ENCODE data around the gene SLCO4A1.

Gene SLCO4A1

GRCh38 chr20:62711703-62712101, 69.4 kb downstream of the SLCO4A1 start:
- Histone ChIP-seq H3K9me3 (ENCODE audit: control insufficient read depth in 5 of 5, low read length in 5 of 5) (peaks cover 0 to 7% (median 0%) of the 10 kb centered on the region in 5 donors), H3K36me3 (ENCODE audit: control insufficient read depth in 5 of 5, insufficient read depth in 5 of 5, low read length in 5 of 5) (no peaks in the 10 kb centered on the region), H3K27ac (ENCODE audit: low read depth, low read length) (no peak overlapping the region), H3K4me1 (ENCODE audit: control insufficient read depth in 5 of 5, insufficient read depth in 5 of 5, low read length in 5 of 5) (peaks cover 0 to 2% (median 0%) of the 10 kb centered on the region in 5 donors), H3K27me3 (ENCODE audit: control insufficient read depth in 5 of 5, insufficient read depth in 4 of 5, low read length in 5 of 5) (peaks cover 18 to 60% (median 49%) of the 10 kb centered on the region in 5 donors), H3K9ac (ENCODE audit: low read length in 5 of 5) (no peak overlapping the region), H3K4me3 (ENCODE audit: low read depth in 1 of 5, low read length in 5 of 5) (no peak overlapping the region)

- H3K27me3 ChIP-seq (ENCODE audit: control insufficient read depth in 5 of 5, insufficient read depth in 4 of 5, low read length in 5 of 5), result peaks cover 25 to 64% (median 53%) of the 10 kb centered on the region in 5 donors
These were observed 70.3 kb downstream of the SLCO4A1 start for GRCh38 chr20:62712606-62713005.

GRCh38 chr20:62714006-62714405, 71.7 kb downstream of the SLCO4A1 start:
- no peak overlapping the region for H3K27ac ChIP-seq (ENCODE audit: low read depth, low read length)
- H3K27me3 ChIP-seq (ENCODE audit: control insufficient read depth in 5 of 5, insufficient read depth in 4 of 5, low read length in 5 of 5), result peaks cover 24 to 63% (median 51%) of the 10 kb centered on the region in 5 donors
- H3K9me3 ChIP-seq (ENCODE audit: control insufficient read depth in 5 of 5, low read length in 5 of 5), result peaks cover 0 to 7% (median 0%) of the 10 kb centered on the region in 5 donors
- no peaks in the 10 kb centered on the region for H3K36me3 ChIP-seq (ENCODE audit: control insufficient read depth in 5 of 5, insufficient read depth in 5 of 5, low read length in 5 of 5)
- H3K9ac ChIP-seq (ENCODE audit: low read length in 5 of 5), result no peak overlapping the region
- H3K4me1 ChIP-seq (ENCODE audit: control insufficient read depth in 5 of 5, insufficient read depth in 5 of 5, low read length in 5 of 5), result no peaks in the 10 kb centered on the region
- H3K4me3 ChIP-seq (ENCODE audit: low read depth in 1 of 5, low read length in 5 of 5), result no peak overlapping the region

More at GRCh38 chr20:62712606-62713005, 70.3 kb downstream of the SLCO4A1 start:
- Histone ChIP-seq H3K9me3 (ENCODE audit: control insufficient read depth in 5 of 5, low read length in 5 of 5) (peaks cover 0 to 7% (median 0%) of the 10 kb centered on the region in 5 donors), H3K36me3 (ENCODE audit: control insufficient read depth in 5 of 5, insufficient read depth in 5 of 5, low read length in 5 of 5) (no peaks in the 10 kb centered on the region), H3K4me3 (ENCODE audit: low read depth in 1 of 5, low read length in 5 of 5) (no peak overlapping the region), H3K9ac (ENCODE audit: low read length in 5 of 5) (no peak overlapping the region), H3K4me1 (ENCODE audit: control insufficient read depth in 5 of 5, insufficient read depth in 5 of 5, low read length in 5 of 5) (peaks cover 0 to 2% (median 0%) of the 10 kb centered on the region in 5 donors), H3K27ac (ENCODE audit: low read depth, low read length) (no peak overlapping the region)

- peaks cover 23 to 55% (median 43%) of the 10 kb centered on the region in 5 donors for H3K27me3 ChIP-seq (ENCODE audit: control insufficient read depth in 5 of 5, insufficient read depth in 4 of 5, low read length in 5 of 5)
- peaks cover 0 to 7% (median 0%) of the 10 kb centered on the region in 5 donors for H3K9me3 ChIP-seq (ENCODE audit: control insufficient read depth in 5 of 5, low read length in 5 of 5)
- H3K9ac ChIP-seq (ENCODE audit: low read length in 5 of 5), result no peak overlapping the region
- H3K36me3 ChIP-seq (ENCODE audit: control insufficient read depth in 5 of 5, insufficient read depth in 5 of 5, low read length in 5 of 5), result no peaks in the 10 kb centered on the region
- no peak overlapping the region for H3K4me3 ChIP-seq (ENCODE audit: low read depth in 1 of 5, low read length in 5 of 5)
- H3K4me1 ChIP-seq (ENCODE audit: control insufficient read depth in 5 of 5, insufficient read depth in 5 of 5, low read length in 5 of 5), result no peaks in the 10 kb centered on the region
- no peak overlapping the region for H3K27ac ChIP-seq (ENCODE audit: low read depth, low read length)
These were observed 72.5 kb downstream of the SLCO4A1 start for GRCh38 chr20:62714799-62715198.

- H3K4me1 ChIP-seq (ENCODE audit: control insufficient read depth in 5 of 5, insufficient read depth in 5 of 5, low read length in 5 of 5), result no peaks in the 10 kb centered on the region
- no peaks in the 10 kb centered on the region for H3K36me3 ChIP-seq (ENCODE audit: control insufficient read depth in 5 of 5, insufficient read depth in 5 of 5, low read length in 5 of 5)
- H3K9ac ChIP-seq (ENCODE audit: low read length in 5 of 5), result no peak overlapping the region
- peaks cover 19 to 51% (median 39%) of the 10 kb centered on the region in 5 donors for H3K27me3 ChIP-seq (ENCODE audit: control insufficient read depth in 5 of 5, insufficient read depth in 4 of 5, low read length in 5 of 5)
- no peak overlapping the region for H3K4me3 ChIP-seq (ENCODE audit: low read depth in 1 of 5, low read length in 5 of 5)
- H3K27ac ChIP-seq (ENCODE audit: low read depth, low read length), result no peak overlapping the region
- peaks cover 0 to 9% (median 0%) of the 10 kb centered on the region in 5 donors for H3K9me3 ChIP-seq (ENCODE audit: control insufficient read depth in 5 of 5, low read length in 5 of 5)
These were observed 72.9 kb downstream of the SLCO4A1 start for GRCh38 chr20:62715201-62715600.

- no peak overlapping the region for H3K27ac ChIP-seq (ENCODE audit: low read depth, low read length)
These were observed 74.1 kb downstream of the SLCO4A1 start for GRCh38 chr20:62716198-62716940.

GRCh38 chr20:62716941-62717310, 74.6 kb downstream of the SLCO4A1 start:
- Histone ChIP-seq H3K4me1 (ENCODE audit: control insufficient read depth in 5 of 5, insufficient read depth in 5 of 5, low read length in 5 of 5) (no peaks in the 10 kb centered on the region), H3K27me3 (ENCODE audit: control insufficient read depth in 5 of 5, insufficient read depth in 4 of 5, low read length in 5 of 5) (peaks cover 16 to 37% (median 27%) of the 10 kb centered on the region in 5 donors), H3K36me3 (ENCODE audit: control insufficient read depth in 5 of 5, insufficient read depth in 5 of 5, low read length in 5 of 5) (no peaks in the 10 kb centered on the region), H3K4me3 (ENCODE audit: low read depth in 1 of 5, low read length in 5 of 5) (no peak overlapping the region), H3K9me3 (ENCODE audit: control insufficient read depth in 5 of 5, low read length in 5 of 5) (peaks cover 0 to 16% (median 11%) of the 10 kb centered on the region in 5 donors), H3K9ac (ENCODE audit: low read length in 5 of 5) (no peak overlapping the region), H3K27ac (ENCODE audit: low read depth, low read length) (no peak overlapping the region)

More at GRCh38 chr20:62716198-62716940, 74.1 kb downstream of the SLCO4A1 start:
- Histone ChIP-seq H3K9ac (ENCODE audit: low read length in 5 of 5) (no peak overlapping the region), H3K4me1 (ENCODE audit: control insufficient read depth in 5 of 5, insufficient read depth in 5 of 5, low read length in 5 of 5) (no peaks in the 10 kb centered on the region), H3K4me3 (ENCODE audit: low read depth in 1 of 5, low read length in 5 of 5) (no peak overlapping the region), H3K36me3 (ENCODE audit: control insufficient read depth in 5 of 5, insufficient read depth in 5 of 5, low read length in 5 of 5) (no peaks in the 10 kb centered on the region), H3K9me3 (ENCODE audit: control insufficient read depth in 5 of 5, low read length in 5 of 5) (peaks cover 0 to 11% (median 6%) of the 10 kb centered on the region in 5 donors), H3K27me3 (ENCODE audit: control insufficient read depth in 5 of 5, insufficient read depth in 4 of 5, low read length in 5 of 5) (peaks cover 16 to 40% (median 28%) of the 10 kb centered on the region in 5 donors)

GRCh38 chr20:62717933-62718332, 75.6 kb downstream of the SLCO4A1 start:
- no peak overlapping the region for H3K4me3 ChIP-seq (ENCODE audit: low read depth in 1 of 5, low read length in 5 of 5)

GRCh38 chr20:62718546-62718945, 76.2 kb downstream of the SLCO4A1 start:
- Histone ChIP-seq H3K4me3 (ENCODE audit: low read depth in 1 of 5, low read length in 5 of 5) (no peak overlapping the region), H3K4me1 (ENCODE audit: control insufficient read depth in 5 of 5, insufficient read depth in 5 of 5, low read length in 5 of 5) (no peaks in the 10 kb centered on the region), H3K9ac (ENCODE audit: low read length in 5 of 5) (no peak overlapping the region), H3K27me3 (ENCODE audit: control insufficient read depth in 5 of 5, insufficient read depth in 4 of 5, low read length in 5 of 5) (peaks cover 28 to 42% (median 35%) of the 10 kb centered on the region in 5 donors), H3K36me3 (ENCODE audit: control insufficient read depth in 5 of 5, insufficient read depth in 5 of 5, low read length in 5 of 5) (no peaks in the 10 kb centered on the region), H3K9me3 (ENCODE audit: control insufficient read depth in 5 of 5, low read length in 5 of 5) (peaks cover 2 to 17% (median 14%) of the 10 kb centered on the region in 5 donors), H3K27ac (ENCODE audit: low read depth, low read length) (no peak overlapping the region)

More at GRCh38 chr20:62717933-62718332, 75.6 kb downstream of the SLCO4A1 start:
- Histone ChIP-seq H3K27ac (ENCODE audit: low read depth, low read length) (no peak overlapping the region), H3K4me1 (ENCODE audit: control insufficient read depth in 5 of 5, insufficient read depth in 5 of 5, low read length in 5 of 5) (no peaks in the 10 kb centered on the region), H3K9me3 (ENCODE audit: control insufficient read depth in 5 of 5, low read length in 5 of 5) (peaks cover 2 to 17% (median 14%) of the 10 kb centered on the region in 5 donors), H3K9ac (ENCODE audit: low read length in 5 of 5) (no peak overlapping the region), H3K27me3 (ENCODE audit: control insufficient read depth in 5 of 5, insufficient read depth in 4 of 5, low read length in 5 of 5) (peaks cover 23 to 37% (median 32%) of the 10 kb centered on the region in 5 donors), H3K36me3 (ENCODE audit: control insufficient read depth in 5 of 5, insufficient read depth in 5 of 5, low read length in 5 of 5) (no peaks in the 10 kb centered on the region)

- H3K27ac ChIP-seq (ENCODE audit: low read depth, low read length), result no peak overlapping the region
- no peaks in the 10 kb centered on the region for H3K4me1 ChIP-seq (ENCODE audit: control insufficient read depth in 5 of 5, insufficient read depth in 5 of 5, low read length in 5 of 5)
- H3K9ac ChIP-seq (ENCODE audit: low read length in 5 of 5), result no peak overlapping the region
- peaks cover 33 to 50% (median 42%) of the 10 kb centered on the region in 5 donors for H3K27me3 ChIP-seq (ENCODE audit: control insufficient read depth in 5 of 5, insufficient read depth in 4 of 5, low read length in 5 of 5)
- peaks cover 2 to 17% (median 10%) of the 10 kb centered on the region in 5 donors for H3K9me3 ChIP-seq (ENCODE audit: control insufficient read depth in 5 of 5, low read length in 5 of 5)
- no peaks in the 10 kb centered on the region for H3K36me3 ChIP-seq (ENCODE audit: control insufficient read depth in 5 of 5, insufficient read depth in 5 of 5, low read length in 5 of 5)
- H3K4me3 ChIP-seq (ENCODE audit: low read depth in 1 of 5, low read length in 5 of 5), result no peak overlapping the region
These were observed 77.1 kb downstream of the SLCO4A1 start for GRCh38 chr20:62719250-62719935.

Data from subcutaneous abdominal adipose tissue (tissue), 5 donors.